Urothelium cell line (cell line): ENCODE results near the gene ASF1B.
A peak's percentile ranks its signal among the peaks of the same experiment; 100 is the strongest.

Experiments used
- DNase-seq: peaks from one replicate; pipeline ENCODE4 v3.0.0; 2011; ENCODE audit warnings: low spot score, mixed read lengths
- FAIRE-seq: peaks from 2 replicates; lab custom pipeline; 2011; peaks lifted over from hg19 to GRCh38; lab: Jason Lieb, UNC

Gene ASF1B

GRCh38 chr19:14089662-14090508 lies 46.5 kb downstream of the ASF1B start:
- no peak for FAIRE-seq
- DNase-seq = peak; percentile 23

DNA sequence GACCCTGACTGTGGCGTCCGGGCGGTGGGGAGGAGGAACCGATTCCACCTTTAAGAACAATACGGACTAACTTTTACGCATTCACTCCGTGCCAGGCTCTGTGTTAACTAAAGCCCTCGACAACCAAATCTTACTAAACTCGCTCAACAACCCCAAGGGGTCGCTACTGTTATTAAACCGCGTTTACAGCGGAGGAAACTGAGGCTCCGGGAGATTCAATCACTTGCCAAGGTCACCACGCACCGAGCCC lies 47.1 kb downstream of the ASF1B start:
- FAIRE-seq (no peak), DNase-seq (no peak)

DNA sequence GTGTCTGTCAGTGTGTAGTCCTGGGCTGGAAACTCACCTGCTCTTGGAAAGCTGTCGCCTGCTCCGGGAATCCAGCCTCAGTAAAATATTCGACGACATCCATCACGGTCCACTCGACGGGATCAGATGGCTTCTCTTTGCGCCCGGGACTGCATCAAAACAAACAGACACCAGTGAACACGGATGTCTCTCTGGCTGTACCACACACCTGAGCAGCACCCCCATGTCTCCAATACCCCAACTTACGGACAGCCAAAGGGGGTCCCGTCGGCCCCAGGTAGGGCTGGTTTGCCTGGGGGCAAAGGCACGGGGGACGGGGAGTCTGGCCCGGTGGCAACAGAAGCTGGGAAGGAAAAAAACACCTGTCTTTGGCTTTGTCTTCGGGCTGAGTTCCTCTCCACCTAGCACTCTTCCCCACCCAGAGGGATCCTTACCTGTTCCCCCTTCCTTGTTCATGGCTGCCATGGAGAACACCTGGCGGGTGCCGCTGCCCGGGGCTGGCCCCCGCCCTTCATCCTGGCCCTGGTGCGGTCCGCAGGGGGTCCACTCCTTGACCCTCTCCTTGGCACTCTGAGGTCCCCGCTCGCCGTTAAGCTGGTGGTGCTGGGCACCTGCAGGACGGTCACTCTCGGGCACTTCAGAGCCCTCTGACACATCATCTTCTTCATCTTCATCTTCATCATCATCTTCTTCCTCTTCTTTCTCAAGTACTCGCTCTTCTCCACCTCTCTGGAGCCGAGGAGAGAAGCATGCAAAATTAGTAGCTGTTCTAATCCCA lies 47.6 kb downstream of the ASF1B start:
- DNase-seq (no peak), FAIRE-seq (no peak)

DNA sequence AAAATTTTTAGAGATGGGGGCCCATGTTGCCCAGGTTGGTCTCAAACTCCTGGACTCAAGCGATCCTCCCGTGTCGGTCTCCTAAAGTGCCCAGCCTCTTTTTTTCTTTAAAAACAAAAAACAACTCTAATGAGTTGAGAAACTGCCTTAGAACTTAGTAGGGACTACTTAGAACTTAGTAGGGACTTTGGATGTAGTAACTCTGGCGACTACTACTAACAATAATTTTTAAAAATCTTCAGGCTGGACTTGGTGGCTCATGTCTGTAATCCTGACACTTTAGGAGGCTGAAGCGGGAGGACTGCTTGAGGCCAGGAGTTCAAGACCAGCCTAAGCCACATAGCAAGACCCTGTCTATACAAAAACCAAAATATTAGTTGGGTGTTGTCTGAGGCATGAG lies 50.3 kb downstream of the ASF1B start:
- DNase-seq = no peak
- no peak for FAIRE-seq

DNA sequence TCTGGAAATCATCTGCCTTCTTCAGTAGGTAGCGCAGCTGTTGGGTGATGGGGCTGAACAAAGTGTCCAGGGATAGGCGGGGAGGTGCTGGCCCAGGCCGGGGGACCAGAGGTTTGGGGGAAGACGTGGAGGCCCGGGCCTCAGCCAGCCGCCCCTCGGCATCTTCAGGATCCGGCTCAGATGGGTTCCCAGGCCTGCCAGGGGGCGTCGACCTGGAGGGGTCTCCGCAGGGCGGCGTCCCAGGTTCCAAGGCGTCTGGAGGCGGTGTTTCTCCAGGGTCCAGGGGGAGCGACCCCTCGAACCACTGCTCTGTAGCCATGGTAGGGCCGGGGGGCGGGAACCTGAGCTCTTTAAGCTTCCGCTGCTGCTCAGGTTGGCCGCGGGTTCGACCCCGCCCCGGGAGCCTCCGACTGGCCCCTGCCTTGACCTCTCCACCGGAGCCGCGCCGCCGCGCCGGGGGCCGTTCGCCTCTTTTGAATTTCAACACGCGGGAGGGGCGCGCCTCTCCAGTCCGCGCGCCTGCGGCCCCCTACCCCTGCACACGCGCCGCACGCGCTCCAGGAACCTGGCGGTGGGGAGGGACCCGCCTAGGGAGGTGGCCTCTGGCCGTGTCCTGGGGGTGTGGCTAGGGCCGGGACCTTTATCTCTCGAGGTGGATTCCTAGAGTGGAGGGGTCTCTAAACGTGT lies 50.9 kb downstream of the ASF1B start, which contains the start of gene C19orf67:
C19orf67 (minus strand) TSS at position 475 of the 687 bp plus-strand sequence; CDS start at position 319, 156 bp downstream.
- FAIRE-seq = no peak

DNA sequence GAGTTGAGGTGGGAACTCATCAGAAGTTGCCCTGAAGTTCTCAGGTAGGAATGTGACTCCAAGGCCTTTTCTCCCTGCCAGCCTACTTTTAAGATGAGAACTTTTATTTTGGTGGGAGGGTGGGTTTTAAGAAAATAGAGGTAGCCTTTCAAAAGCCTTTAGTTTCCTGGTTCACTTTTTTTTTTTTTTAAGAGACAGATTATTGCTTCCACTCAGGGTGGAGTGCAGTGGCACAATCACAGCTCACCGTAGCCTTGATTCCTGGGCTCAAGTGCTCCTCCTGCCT lies 53.8 kb downstream of the ASF1B start:
- no peak for FAIRE-seq
- DNase-seq = no peak

More for the DNA sequence above, 50.9 kb downstream of the ASF1B start, which contains the start of gene C19orf67:
- DNase-seq = no peak

GRCh38 chr19:14081797-14082674 lies 54.4 kb downstream of the ASF1B start:
- FAIRE-seq = no peak
- DNase-seq = no peak

DNA sequence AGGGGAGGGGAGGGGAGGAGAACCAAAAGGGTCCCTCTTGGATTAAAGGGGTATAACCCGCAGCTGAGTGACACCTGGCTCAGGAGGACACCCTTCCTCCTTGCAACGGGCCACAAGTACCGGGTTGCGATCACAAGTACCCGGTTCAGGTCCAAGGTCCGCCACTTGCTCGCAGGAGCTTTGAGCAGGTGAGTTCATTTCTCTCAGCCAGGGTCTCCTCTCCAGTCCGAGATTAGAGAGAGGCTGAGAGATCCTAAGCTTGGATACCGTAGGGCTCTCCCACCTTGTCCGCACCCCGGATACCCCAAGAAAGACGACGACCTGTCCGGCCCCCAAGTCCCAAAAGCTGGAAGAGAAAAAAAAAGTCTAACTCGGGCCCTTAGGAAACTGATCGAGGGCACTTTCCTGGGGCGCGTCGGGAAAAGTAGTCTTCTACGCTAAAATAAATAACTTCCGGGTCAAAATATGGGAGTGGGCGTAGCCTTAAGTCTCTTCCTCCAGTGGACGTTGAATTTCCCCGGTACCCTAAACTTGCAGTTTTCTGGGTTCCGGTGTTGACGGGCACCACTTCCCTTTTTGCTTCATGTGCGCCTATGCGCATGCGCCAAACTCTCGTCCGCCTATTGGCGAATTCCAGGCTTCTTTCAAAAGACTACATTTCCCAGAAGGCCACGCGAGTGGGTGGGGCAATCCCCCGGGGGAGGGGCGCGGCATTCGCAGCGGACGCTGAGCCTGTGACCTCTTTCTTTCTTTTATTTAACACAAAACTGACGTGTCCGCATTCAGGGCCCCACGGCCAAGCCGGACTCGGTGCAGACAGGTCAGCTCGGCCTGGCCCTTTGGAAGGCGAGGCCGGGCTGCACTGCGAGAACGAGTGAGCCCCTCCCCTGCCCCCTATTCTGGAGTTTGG lies 55.2 kb downstream of the ASF1B start:
- DNase-seq = peak; percentile 92
- FAIRE-seq = no peak

DNA sequence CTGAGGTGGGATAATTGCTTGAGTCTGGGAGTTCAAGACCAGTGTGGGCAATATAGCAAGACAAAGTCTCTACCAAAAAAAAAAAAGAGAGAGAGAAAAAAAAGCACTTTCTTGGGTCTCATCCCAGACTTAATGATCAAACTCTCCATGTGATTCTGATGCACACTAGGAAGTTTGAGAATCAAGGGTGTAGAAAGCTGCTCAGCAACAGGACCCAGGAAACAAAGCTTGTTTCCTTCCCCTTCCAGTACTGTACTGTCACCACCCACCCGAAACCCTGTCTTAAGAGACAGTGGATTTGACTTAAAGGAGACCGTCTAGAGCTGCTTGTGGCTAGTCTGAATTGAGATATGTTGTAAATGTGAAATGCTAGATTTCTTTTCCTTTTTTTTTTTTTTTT lies 58.0 kb downstream of the ASF1B start:
- DNase-seq (no peak), FAIRE-seq (no peak)

DNA sequence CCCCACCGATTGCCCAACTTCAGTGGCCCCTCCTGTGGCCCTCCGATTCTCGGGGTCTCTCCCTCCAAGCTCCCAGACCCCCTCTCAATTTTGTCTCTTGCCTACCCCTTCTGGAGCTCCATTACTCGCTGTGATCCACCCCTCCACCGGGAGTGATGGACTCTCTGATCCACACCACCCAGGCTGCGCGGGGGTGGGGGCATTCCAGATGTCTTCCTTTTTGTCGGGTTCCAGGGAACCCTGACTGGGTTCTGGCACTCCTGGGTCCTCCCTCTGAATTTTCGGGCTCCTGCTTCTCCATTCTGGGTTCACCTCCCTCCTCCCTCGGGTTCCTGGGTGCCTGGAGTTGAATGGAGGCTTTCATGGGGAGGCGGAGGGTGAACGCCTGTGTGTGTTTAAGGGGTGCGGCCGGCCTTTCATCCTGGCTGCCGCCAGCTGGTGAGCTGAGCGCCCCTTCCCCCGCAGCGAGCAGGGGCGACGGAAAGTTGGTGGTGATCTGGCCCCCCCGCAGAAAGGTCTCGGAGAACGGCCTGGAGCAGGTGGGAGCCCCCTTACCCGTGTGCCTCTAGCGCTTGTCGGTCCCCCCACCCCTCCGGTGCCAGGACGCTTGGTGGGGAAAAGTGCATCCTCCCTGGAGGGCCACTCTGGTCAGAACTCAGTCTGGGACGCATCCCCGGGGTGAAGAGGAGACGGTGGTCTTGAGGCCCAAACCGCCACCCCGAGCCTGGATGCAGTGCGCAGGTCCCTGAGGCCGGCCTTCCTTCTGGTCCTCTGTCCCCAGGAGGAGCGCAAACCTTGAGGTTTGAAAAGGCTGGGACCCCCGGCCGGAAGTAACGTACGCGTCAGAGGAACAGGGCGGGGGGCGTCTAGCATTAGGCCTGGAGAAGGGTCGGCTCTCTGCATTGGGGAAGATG lies 62.2 kb downstream of the ASF1B start:
- FAIRE-seq = no peak
- DNase-seq = no peak

GRCh38 chr19:14073261-14073924 lies 63.0 kb downstream of the ASF1B start:
- DNase-seq (peak; percentile 68), FAIRE-seq (no peak)

GRCh38 chr19:14072535-14073260 lies 63.7 kb downstream of the ASF1B start, which contains the start of gene MISP3:
Gene MISP3 (plus strand): TSS chr19:14072786. CDS start chr19:14073310, 524 bp downstream.
- no peak for DNase-seq
- no peak for FAIRE-seq

DNA sequence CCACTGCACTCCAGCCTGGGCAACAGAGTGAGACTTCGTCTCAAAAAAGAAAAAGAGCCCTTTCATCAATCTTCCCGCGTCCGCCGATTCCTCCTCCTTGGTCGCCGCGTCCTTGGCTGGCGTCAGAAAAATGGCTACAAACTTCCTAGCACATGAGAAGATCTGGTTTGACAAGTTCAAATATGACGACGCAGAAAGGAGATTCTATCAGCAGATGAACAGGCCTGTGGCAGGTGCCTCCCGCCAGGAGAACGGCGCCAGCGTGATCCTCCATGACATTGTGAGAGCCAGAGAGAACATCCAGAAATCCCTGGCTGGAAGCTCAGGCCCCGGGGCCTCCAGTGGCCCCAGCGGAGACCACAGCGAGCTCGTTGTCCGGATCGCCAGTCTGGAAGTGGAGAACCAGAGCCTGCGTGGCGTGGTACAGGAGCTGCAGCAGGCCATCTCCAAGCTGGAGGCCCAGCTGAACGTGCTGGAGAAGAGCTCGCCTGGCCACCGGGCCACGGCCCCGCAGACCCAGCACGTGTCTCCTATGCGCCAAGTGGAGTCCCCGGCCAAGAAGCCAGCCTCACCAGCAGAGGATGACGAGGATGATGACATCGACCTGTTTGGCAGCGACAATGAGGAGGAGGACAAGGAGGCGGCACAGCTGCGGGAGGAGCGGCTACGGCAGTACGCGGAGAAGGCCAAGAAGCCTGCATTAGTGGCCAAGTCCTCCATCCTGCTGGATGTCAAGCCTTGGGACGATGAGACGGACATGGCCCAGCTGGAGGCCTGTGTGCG lies 65.9 kb downstream of the ASF1B start:
- FAIRE-seq = no peak

More for the DNA sequence above, 65.9 kb downstream of the ASF1B start:
- DNase-seq = no peak
